Cortex of kidney (tissue), 1 donor: ENCODE results near the gene WDR31.

Experiments used
- DNase-seq: peaks from one replicate; lab custom pipeline; 2025; lab: John Stamatoyannopoulos, UW

The WDR31 gene

GRCh38 chr9:113331780-113332179 lies 8.3 kb downstream of the WDR31 start:
- no peak for DNase-seq

DNA sequence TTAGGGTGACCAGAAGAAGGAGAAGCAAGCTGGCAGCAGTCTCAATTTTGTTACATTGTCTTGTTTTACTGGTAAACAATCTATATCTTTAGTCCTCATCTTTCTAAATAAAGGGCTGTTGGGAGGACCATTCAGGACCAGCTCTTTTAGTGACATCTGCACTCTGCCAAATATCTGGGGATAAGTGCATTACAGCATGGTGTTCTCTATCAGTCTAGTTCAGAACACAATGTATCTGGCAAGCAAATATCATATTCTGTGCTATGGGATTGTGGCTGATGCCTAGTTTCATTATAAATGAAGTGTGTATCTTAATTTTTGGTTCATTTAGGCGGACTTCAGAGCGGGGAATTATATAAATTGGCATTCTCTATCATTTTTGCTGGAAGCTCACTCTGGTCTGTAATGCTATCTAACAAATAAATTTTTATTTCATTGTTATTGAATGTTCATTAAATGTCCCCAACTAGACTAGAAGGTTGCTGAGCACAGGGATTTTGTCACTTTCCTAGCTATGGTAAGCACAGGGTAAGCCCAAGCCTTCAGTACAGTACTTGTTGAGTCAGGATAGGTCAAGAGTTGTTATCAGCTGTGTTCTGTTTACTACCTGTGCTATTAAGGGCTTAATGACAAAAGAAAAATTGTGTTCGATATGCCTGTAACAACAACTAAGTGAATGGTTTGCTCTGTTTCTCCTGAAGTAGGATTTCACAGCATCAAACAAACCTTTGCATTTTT lies 11.9 kb downstream of the WDR31 start:
- DNase-seq, result no peak

- DNase-seq, result no peak
Observed at GRCh38 chr9:113326230-113326629, 13.8 kb downstream of the WDR31 start.

GRCh38 chr9:113322671-113323070 lies 17.4 kb downstream of the WDR31 start:
- DNase-seq, result no peak

DNA sequence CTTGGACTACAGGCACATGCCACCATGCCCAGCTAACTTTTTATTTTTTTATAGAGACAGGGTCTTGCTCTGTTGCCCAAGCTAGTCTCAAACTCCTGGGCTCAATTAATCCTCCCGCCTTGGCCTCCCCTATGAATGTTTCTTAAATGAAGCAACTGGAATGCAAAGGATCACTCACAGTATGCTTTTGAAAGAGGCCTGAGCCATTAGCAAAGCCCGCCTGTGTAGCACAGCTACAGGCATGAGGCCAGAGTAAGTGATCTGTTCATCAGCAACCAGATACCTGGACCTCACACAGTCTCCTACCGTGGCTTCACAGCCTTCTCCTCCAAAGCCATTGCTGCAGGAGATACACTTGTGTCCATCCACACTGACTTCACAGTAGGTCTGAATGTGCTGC lies 20.0 kb downstream of the WDR31 start:
- DNase-seq, result no peak

DNA sequence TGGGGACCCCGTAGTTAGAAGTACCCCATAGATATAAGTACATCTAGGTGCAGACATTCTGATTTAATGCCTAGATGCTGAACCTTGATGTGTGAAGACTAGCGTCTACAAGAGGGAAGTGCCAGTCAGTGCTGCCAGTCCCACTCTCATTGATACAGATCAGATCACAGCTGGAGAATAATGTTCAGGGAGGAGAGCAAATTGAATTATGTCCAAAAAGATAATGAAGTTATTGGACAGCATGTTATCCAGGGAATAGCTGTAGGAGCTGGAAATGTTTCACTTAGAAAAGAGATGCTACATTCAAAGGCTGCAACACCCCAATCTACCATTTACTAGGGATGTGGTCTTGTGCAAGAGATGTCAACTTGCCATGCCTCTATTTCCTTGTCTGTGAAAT lies 21.0 kb downstream of the WDR31 start:
- DNase-seq, result no peak

DNA sequence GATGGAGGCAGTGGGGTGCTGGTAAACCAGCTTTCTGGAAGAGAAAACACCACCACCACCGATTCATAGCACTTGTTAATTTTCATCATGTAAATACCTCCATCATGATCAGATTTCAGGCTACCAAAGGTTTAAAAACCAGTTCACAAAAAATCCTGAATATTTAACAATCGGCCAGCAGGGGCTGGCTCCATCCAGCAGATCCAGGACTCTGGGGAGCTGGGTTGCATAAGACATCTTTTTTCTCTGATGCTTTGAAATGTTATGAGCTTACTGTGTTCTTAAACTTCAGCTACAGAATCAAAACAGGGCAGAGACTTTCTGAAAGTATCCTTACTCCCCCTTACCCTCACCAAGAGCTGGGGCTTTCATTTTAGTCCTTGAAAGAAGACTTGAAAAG lies 22.3 kb downstream of the WDR31 start:
- DNase-seq, result no peak

- no peak for DNase-seq
Observed at GRCh38 chr9:113316030-113316429, 24.0 kb downstream of the WDR31 start.

DNA sequence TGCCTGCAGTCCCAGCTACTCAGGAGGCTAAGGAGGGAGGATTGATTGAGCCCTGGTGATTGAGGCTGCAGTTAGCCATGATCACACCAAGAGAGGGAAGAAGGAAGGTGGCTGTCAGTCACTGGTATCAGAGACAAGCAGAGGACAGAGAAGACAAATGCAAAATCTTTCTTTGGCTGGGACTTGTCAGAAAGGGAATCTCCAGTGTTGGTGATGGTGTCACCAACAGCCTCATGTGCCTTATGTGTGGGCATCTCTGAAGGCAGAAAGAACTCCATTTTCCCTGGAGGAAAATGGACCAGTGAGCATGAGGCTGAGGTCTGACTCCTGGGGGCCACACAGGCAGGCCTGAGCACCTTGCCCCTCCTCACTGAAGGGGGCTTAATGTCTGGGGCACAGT lies 24.8 kb downstream of the WDR31 start:
- no peak for DNase-seq

DNA sequence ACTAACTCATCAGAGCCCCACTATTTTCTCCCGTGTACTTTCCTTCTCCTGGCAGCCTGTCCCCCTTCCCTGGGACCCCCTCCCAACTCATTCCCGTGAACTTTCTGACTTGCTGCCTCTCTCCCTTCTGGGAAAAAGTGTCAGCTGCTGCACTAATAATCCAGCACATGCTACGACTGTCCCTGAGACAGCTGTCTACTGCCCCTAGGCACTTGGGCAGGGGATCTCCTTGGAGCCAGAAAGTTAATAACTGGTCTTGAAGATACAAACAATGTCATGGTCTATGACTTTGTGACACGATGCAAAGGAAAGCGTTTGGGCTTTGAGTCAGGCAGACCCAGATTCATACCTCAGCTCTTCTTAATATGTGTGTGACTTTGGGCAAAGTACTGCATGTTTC lies 26.8 kb downstream of the WDR31 start:
- no peak for DNase-seq

- no peak for DNase-seq
Observed at GRCh38 chr9:113311961-113312360, 28.1 kb downstream of the WDR31 start.

DNA sequence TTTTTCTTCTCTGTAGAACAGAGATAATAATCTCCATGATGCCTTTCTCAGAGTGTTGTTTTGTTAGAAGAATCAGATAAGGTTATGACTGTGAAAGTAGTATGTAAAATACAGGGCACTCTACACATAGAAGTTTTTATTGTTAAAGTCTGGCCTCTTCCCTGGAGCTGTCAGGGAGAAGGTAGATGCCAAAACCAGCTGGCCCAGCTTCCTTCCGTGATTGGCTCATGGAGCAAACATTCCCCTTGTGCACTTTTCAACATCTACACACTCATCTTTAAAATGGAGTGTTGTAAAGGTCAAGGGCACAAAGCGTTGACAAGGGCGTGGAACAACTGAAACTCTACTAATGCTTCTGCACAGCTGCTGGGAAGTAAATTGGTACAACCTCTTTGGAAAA lies 29.5 kb downstream of the WDR31 start:
- DNase-seq, result no peak

DNA sequence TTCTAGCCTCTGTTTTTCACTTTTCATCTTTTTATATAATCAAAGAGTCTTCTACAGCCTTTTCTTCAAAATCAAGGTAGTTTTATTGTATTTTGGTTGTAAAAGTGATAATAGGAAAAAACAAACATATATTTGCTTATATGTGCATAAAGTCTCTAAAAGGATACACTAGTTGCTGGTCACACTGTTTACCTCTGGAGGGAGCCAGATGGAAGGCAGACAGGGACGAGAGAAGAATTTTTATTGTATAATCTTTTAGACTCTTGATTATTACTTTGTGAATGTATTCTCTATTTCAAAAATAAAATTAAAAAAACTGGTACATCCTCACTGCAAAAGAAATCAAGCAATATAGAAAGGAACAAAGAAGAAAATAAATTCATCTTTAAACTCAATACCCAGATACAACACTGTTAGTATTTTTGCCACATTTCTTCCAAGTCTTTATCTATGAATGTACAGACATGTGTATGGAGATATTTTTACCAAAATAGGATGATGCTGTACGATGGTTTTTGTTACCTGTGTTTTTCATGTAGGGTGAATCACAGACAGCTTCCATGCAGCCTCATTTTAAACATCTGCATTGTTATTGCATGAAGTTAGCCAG lies 30.8 kb downstream of the WDR31 start:
- no peak for DNase-seq

DNA sequence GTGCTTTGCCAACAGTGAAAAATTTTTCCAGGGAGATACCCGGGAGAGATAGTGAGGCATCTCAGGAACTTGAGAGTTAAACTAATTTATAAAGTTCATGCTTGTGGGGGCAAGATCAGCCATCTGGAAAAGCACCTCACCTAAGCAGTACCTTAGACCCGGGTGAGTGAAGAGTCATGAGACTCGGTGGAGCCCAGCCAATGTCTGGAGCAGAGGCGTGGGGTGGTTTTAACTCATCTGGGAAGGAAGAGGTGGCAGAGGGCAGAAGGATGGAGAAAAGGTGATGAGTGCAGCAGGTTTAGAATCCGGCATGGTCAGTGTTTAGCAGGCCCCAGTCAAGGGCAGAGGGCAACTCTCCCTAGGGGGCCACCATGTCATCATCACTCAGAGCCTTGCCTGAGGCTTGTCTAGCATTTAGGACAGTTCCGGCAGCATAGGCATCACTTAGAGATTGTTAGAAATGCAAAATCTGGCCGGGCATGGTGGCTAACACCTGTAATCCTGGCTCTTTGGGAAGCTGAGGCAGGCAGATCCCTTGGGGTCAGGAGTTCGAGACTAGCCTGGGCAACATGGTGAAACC lies 32.6 kb downstream of the WDR31 start:
- no peak for DNase-seq

GRCh38 chr9:113306566-113306965 lies 33.5 kb downstream of the WDR31 start:
- no peak for DNase-seq

DNA sequence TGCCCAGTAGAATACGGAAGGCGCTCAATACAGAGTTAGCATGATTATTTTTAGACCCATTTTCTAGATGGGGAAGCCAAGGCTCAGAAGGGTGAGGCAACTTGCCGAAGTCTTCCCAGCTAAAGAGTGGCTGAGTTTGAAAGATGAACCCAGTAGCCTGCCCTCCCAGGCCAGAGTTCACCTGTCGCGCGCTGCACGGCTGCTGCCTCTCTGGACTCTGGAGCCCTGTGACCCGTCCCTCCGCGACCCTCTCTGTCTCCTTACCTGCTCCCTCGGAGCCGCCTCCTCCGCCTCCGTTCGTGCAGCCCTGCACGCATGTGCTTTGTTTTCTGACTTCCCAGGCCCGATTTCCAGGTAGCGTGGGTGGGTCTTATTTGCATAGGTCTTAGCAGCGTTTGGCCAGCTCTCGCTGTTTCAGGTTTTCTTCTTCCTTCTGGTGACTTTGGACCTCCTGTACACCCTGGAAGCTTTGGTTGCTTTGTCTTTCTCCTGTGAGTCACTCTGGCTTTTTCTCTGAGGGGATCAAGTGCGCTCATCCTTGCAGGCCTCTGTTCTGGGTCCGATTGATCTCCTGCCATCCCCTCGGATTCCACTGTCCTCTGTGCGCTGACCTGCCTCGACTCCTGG lies 37.2 kb downstream of the WDR31 start, which contains the start of gene RNF183:
RNF183 (minus strand) TSS at position 585 of the 627 bp plus-strand sequence. CDS start 5,192 bp downstream, outside the sequence.
- DNase-seq, result no peak

DNA sequence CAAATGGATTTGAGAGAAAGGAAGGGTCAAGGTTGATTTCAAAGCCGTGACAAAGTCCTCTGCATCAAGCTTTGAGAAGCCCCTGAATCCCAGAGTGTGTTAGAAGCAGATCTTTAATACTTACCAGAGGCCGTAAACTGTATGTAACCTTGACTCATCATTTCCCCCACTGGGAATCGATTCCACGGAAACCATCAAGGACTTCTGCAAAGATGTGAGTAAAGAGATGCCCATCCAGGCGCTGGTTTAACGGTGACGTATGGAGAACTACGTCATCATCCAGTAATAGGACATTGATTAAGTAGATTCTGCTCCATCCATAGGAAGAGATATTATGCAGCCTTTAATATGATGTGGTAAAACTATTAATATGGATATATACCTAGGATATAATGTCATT lies 38.5 kb downstream of the WDR31 start:
- no peak for DNase-seq

GRCh38 chr9:113299800-113300292 lies 40.2 kb downstream of the WDR31 start:
- DNase-seq, result no peak

GRCh38 chr9:113298924-113299770 lies 40.9 kb downstream of the WDR31 start:
- no peak for DNase-seq

DNA sequence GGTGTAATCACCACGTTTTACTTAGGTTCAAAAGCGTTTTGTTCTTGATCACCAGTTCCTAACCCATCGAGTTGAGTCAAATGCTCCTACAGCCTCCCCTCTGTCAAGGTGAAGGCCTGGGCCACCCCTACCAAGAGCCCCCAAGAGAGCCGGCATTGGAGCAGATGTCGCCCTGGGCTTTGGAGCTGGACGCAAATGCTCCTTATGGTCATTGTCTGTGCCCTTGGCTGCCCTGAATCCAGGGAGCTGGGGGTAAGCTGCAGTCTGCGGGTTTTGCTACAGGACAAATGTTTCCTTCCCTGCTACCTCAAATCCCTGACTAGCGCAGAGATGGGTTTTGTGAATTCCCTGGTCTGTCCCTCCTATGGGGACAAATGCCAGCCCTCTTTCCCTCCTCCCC lies 41.8 kb downstream of the WDR31 start:
- no peak for DNase-seq

DNA sequence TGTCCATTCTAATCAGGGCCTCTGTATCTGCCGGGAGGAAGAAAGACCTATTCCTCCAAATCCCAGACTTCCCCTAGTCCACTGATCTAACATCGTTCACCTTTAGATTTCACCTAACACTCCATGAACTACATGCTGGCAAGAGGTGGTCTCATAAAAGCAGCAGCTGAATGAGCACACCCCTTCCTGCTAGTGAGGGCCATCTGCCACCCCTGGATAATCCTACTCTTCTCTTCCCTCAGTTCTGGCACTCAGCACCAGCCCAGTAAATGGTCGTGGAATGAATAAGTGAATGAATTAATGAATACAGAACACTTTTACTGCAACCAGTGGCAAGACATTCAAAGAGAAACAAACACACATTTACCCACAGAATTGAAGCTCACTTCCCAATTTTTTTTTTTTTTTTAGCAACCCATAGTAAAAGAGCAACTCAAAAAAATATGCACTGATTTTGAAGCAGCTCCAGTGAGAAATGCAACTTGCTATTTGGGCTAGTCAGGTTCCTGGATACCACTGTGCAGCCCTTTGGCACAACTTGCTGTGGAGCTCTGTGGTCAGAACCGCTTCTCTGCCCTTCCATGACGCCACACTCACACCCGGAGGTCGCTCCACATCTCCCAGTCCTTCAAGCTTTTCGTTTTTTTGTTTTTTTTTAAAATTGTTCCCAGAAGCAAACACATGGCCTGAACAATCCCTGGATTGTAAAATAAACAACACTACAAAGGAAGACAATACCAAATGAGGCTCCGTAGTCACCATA lies 43.1 kb downstream of the WDR31 start:
- DNase-seq, result no peak
